NCI-H1417 (cell line): ENCODE data around the gene ANO9.
"Not testable (repeated sequence)": the region's sequence is repeated elsewhere in the genome, so short reads cannot be mapped to it uniquely, and the experiment has no call there.

ENCODE experiments used
- DNase-seq, 3 experiments: peaks; one replicate each; lab custom pipeline; 2025; lab: John Stamatoyannopoulos, UW

ANO9 gene

GRCh38 chr11:451738-452137, 9.9 kb upstream of the ANO9 start:
- DNase-seq = no peak

GRCh38 chr11:450809-451451, 9.1 kb upstream of the ANO9 start:
- peak; percentile 62 to 75 (median 66) for DNase-seq

- DNase-seq = peak; percentile 94 to 96 (median 96)
Observed at GRCh38 chr11:449889-450808, 8.3 kb upstream of the ANO9 start, which contains the start of gene PTDSS2. PTDSS2 (plus strand) TSS chr11:450279; CDS start chr11:450456, 177 bp downstream.

- DNase-seq = peak; percentile 93 to 99 (median 98)
Observed at GRCh38 chr11:447923-448731, 6.3 kb upstream of the ANO9 start.

- DNase-seq = peak; percentile 22 to 85 (median 64)
Observed at GRCh38 chr11:446891-447290, 5.1 kb upstream of the ANO9 start.

- peak in 1 of 3 experiments; percentile 33 for DNase-seq
Observed at GRCh38 chr11:445765-446588, 4.2 kb upstream of the ANO9 start.

GRCh38 chr11:444396-445144, 2.8 kb upstream of the ANO9 start:
- DNase-seq = peak; percentile 53 to 91 (median 70)

- DNase-seq = peak; percentile 66 to 90 (median 84)
Observed at GRCh38 chr11:443542-444199, 1.9 kb upstream of the ANO9 start.

GRCh38 chr11:442611-443081, 835 bp upstream of the ANO9 start:
- no peak for DNase-seq

GRCh38 chr11:441043-441417, 781 bp downstream of the ANO9 start:
- peak in 2 of 3 experiments; percentile 31 to 47 for DNase-seq

GRCh38 chr11:440065-441042, 1.5 kb downstream of the ANO9 start:
- no peak for DNase-seq

GRCh38 chr11:439315-440064, 2.3 kb downstream of the ANO9 start:
- DNase-seq = no peak

GRCh38 chr11:438101-438844, 3.5 kb downstream of the ANO9 start:
- no peak for DNase-seq

GRCh38 chr11:437228-437870, 4.5 kb downstream of the ANO9 start:
- no peak for DNase-seq

- not testable (repeated sequence) for DNase-seq
Observed at GRCh38 chr11:434999-435740, 6.6 kb downstream of the ANO9 start.

- no peak for DNase-seq
Observed at GRCh38 chr11:434496-434895, 7.3 kb downstream of the ANO9 start.
